Stimulated activated CD4-positive, alpha-beta T cell treated with anti-CD3 and anti-CD28 coated beads, Interleukin-15, amount 100 ng/mL, for 1 hour (primary cell): ENCODE results near the gene MITF.

Experiments used
- DNase-seq, 2 donors: peaks; one replicate each; pipeline ENCODE4 v3.0.0-alpha.2; 2020; ENCODE audit warnings: low read depth in 1 of 2, low spot score in 1 of 2

Gene MITF

DNA sequence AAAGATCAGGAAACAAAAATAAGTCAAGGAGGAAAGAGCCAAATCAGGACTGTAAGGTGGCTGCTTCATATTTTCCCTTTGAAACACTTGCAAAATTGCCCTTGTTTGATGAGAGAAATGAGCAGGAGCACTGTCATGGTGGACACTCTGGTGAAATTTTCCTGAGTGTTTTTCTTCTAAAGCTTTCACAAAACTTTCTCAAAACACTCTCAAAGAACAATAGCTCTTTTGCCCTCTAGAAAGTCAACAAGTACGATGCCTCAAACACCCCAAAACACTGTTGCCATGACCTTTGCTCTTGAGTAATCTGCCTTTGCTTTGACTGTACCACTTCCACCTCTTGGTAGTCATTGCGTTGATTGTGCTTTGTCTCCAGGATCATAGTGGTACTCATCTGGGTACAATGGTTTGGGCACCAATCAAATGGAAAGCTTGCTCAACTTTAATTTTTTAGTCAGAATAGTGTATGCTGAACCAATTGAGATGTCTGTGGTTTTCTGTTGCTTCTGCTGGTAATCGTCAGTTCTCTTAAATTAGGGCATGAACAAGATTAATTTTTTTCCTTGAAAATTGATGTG lies 13.2 kb upstream of the MITF start:
- DNase-seq: no peak

- DNase-seq: no peak
These were observed 9.9 kb upstream of the MITF start for GRCh38 chr3:69729147-69729919.

GRCh38 chr3:69731080-69731479 lies 8.2 kb upstream of the MITF start:
- DNase-seq: no peak

DNA sequence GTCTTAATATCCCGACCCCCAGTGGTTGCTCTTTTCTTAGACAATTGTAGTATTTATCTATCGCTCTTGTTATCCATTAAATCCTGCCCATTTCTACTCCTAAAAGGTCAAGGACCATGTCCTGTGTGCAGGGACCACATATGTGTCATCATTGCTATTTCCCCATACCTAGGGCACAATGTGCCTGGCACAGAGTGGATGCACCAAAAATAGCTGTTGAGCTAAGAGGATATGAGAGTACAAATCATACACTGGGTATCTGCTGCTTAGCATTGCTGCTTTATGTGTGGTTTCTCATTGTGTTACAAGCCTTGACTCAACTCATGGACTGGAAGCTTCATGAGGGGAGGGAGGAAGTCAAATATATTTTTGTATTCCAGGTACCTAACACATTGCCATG lies 3.4 kb upstream of the MITF start:
- DNase-seq: no peak

DNA sequence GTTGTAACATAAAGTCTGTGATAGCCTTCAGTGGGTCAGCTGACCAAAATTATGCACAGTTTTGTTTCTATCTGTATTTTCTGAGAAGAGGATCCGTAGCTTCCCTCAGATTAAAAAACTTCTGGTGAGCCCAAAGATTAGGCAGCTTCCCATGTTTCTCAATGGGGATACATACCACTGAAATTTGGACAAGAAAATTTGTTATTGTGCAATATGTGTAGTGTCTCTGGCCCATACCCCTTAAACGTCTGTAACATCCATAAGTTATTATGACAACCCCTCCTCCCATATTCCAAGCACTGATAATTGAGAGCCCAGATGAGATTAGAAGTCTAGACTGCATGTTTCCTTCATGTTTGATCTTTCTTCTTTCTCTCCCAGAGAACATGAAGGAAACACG lies 1.9 kb upstream of the MITF start:
- DNase-seq: no peak

DNA sequence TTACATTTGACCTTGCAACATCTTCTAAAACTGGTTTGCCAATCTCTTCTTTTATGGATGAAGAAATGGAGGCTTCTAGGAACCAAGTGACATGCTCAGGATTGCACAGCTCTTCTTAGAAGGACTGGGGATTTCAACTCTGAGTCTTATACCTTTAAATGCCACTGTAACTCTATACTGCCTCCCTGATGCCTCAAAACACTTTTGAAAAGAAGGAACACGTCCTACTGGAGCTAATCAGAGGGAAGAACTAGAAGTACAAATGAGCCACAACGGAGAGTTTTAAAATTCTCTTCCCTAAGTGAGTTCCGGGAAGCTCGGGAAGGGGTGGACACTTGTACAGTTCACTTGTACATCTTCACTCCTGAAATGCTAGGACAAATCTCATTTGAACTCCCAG lies 949 bp upstream of the MITF start:
- DNase-seq: no peak

- DNase-seq: no peak
These were observed 433 bp upstream of the MITF start for GRCh38 chr3:69738859-69739203.

GRCh38 chr3:69740103-69741021 lies 1.1 kb downstream of the MITF start:
- no peak for DNase-seq

DNA sequence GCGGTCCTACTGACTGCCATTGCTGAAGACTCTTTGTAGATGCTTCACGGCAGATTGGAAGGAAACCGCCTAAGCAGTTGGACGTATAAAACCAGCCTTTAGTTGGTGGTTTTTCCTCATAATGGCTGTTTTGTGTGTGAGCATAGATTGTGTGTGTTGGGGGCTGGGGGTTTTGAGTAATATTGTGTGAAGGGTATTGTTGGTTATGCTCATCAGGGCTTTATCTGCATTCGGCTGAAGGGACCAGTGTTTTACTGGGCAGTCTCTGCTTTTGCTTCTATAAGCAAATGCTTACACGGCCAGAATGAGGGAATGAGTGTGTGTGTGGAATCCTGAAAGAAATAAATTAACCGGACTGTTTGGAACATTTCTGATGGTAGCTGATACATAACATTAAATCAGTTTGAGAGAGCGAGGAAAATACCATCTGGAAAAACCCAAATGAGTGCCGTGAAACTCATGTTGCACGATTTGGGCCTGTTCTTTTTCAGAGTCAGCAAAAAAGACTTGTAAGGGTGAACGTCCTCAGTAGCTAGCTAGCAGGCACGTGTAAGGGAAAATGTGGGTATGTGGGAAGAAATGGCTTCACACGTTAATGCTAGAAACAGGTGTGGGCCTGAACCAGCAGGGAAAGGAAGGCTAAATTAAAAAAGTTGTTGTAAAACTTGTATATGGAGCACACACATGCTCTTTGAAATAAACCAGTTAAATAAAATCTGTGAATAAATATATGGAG lies 1.9 kb downstream of the MITF start:
- no peak for DNase-seq

DNA sequence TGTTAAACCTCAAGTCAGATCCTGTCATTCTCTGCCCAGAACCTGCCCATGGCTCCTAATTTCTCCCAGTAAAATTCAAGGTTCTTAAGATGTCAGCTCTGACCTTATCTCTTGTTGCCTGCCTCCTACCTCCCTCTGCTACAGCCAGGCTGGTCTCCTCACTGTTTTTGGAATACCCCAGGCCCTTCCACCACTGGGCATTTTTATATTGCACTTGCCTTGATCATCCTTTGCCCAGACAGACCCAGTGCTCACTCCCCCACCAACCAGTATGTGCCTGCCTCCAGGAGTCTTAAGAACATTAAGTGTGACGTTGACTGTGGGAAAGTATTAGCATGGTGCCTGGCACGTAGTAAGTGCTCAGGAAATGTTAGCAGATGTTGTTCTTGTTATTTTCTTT lies 3.1 kb downstream of the MITF start:
- DNase-seq: no peak

- DNase-seq: no peak
These were observed 5.0 kb downstream of the MITF start for GRCh38 chr3:69743975-69744906.

DNA sequence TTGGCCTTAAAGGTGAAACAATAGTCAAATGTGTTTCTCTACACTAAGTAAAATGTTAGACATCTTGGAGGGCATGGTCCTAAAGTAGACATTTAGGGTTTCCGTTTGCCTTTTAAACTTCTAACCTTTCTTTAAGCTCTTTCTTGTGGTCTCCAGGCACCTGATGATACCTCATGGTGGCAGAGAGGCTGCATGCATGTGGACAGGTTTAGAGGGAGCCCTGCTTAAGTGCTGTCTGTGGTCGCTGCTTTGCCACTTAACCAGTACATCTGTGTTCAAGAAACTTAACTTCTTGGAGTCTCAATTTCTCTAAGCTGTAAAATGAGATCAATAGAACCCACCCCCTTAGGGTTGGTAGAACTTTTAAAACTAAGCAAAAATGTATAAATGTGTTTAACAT lies 6.2 kb downstream of the MITF start:
- no peak for DNase-seq

DNA sequence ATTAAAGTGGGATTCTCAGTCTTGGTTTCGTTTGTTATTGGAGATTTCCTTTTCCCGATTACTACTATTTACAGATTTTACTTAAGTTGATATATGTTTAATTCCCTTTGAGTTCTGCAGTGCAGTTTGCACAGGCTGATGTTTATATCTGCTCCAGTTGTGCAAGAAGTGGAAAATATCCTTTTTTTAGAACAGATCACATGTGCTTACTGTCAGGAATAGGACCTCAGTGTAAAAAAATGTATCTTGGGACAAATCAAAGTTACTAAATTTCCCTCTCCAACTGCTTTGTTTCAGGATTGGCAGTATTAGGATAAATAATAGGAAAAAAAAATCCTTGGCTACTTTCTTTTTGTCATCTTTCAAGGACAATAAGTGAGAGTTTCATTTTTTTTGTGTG lies 6.9 kb downstream of the MITF start:
- DNase-seq: no peak

DNA sequence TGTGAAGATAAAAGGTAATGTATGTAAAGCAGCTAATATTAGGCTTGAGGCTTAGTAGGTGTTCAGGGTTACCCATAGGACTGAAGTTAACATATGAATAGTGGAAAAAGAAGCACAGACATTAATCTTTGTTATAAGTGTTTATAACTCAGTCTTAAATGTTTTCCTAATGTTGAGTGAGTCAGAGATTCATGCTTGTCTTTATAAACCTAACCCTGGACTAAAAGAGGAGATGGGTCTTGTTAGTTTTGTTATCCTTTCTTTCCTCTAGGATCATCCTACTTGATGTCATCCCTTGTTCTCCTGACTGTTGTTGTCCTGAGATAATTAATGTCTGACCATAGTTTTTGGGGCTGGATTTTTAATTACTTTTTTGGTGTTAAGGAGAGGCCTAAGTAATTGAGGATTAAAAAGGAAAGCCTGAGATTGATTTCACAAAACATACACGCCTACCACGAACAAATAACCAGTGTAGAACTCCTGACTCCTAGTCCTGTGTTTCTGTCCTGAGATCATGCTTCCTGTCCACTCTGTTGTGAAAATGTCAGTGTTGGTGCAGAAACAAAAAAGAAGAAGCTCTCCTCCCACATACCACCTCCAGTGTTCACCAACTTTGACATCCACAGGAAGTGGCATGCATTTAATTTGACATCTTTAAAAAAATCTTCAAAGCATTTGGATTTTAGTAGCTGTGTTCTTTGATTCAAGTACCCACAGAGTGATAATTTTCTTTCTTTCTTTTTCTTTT lies 8.4 kb downstream of the MITF start:
- DNase-seq: no peak

GRCh38 chr3:69748503-69748902 lies 9.2 kb downstream of the MITF start:
- no peak for DNase-seq

GRCh38 chr3:69749461-69749860 lies 10.2 kb downstream of the MITF start:
- no peak for DNase-seq

- no peak for DNase-seq
These were observed 11.3 kb downstream of the MITF start for GRCh38 chr3:69750549-69750948.

DNA sequence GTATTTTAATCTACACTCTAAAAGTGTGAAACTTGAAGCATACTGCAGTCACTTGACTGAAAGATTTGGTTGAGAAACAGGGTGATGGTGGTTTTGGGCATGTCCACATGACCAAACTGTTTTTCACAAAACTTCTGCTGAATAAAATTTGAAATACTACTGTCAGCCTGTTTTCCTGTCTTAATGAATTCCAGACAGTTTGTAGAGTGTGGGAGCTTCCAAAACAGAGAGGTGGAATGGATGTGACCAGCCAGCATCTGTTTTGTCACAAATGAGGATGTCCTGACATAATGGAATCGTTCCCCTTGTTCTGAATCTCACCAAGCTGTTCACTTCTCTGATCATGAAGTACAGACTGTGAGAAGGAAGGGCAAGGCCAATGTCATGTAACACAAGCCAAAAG lies 11.8 kb downstream of the MITF start:
- no peak for DNase-seq

GRCh38 chr3:69752241-69752640 lies 13.0 kb downstream of the MITF start:
- no peak for DNase-seq
